ENCODE results near the gene JMJD7. TPM values are rescaled to one million over a fixed set of nuclear protein-coding genes. Genes with fewer than 3 reads are reported as not detected.

The JMJD7 gene
- total and polyA plus RNA-seq, 9 of the 15 experiments (the other 6 are each of a cell fraction or from before 2014, with no cell fraction given) = 1.2 to 13.9 (median 6.1) TPM

DNA sequence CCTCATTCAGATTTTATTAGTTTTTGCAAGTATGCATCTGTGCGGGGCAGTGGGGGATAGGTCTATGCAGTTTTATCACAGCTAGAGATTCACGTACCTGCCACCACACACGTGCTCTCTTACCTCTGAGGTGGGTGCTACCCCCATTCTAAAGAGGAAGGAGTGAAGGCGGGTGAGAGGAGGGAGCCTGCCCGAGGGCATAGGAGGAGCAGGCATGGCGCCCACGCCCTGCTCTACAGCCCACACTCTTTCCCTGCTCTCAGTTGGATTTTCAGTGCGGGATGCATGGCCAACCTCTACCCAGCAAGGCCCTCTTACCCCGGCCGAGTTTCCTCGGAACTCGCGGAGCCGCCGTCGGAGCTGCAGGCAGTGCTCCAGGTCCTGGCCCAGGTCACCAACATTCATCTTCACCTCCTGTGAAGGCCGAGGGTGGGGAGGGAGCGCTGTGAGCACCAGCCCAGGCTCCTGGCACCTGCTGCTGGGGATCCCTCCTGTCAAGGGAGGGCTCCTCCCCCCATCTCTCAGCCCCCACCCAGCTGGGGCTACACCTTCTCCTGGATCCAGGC lies 37.7 kb downstream of the JMJD7 start:
- no peaks in the 10 kb centered on the region for H3K79me2 ChIP-seq (ENCODE audit: control insufficient read depth, insufficient read depth, low read length)
- no peak overlapping the region for H2AFZ ChIP-seq (ENCODE audit: low read depth, low read length)
- no peak for ATAC-seq
- no peak overlapping the region for H3K4me3 ChIP-seq
- ChIA-PET POLR2A (no interaction called here), CTCF (ENCODE audit: low intra/inter-chr PET ratio) (no interaction called here)
- intact Hi-C loops (cut with micrococcal nuclease) = no loop called here
- no peak for FAIRE-seq
- TF ChIP-seq PML (IDR thresholded peaks at IDR 0.05; ENCODE audit: low read length) (no peak), ZNF224 (CRISPR knock-in tag; IDR thresholded peaks at IDR 0.05) (no peak)
- TF ChIP-seq, protein P1, sequence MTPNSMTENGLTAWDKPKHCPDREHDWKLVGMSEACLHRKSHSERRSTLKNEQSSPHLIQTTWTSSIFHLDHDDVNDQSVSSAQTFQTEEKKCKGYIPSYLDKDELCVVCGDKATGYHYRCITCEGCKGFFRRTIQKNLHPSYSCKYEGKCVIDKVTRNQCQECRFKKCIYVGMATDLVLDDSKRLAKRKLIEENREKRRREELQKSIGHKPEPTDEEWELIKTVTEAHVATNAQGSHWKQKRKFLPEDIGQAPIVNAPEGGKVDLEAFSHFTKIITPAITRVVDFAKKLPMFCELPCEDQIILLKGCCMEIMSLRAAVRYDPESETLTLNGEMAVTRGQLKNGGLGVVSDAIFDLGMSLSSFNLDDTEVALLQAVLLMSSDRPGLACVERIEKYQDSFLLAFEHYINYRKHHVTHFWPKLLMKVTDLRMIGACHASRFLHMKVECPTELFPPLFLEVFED (CRISPR knock-in tag; conservative IDR thresholded peaks at IDR 0.05) = no peak
- no peak overlapping the region for H3K27ac ChIP-seq (ENCODE audit: extremely low read depth, low read depth, low read length)
- no peaks in the 10 kb centered on the region for H3K9me1 ChIP-seq (ENCODE audit: control insufficient read depth, insufficient read depth, low read length)
- H3K36me3 ChIP-seq (ENCODE audit: control insufficient read depth, insufficient read depth, low read length) = no peaks in the 10 kb centered on the region
- H3K27me3 ChIP-seq (ENCODE audit: control insufficient read depth in 2 of 2, insufficient read depth in 2 of 2, low read length in 2 of 2) = peaks cover 77 to 96% of the 10 kb centered on the region in 2 experiments
- no peaks in the 10 kb centered on the region; the same call in 1 of the 2 replicates for H3K9me3 ChIP-seq (replicated peaks; ENCODE audit: control insufficient read depth, insufficient read depth, low read depth, low read length)
- H3K9ac ChIP-seq (ENCODE audit: insufficient read depth in 1 of 2, low read depth in 2 of 2, low read length in 2 of 2) = peak overlapping the region in 1 of 2 experiments; percentile 26; a peak in 1 of 4 replicates
- BruUV-seq (replicated peaks) = no TSS peak
- peaks cover 0 to 51% of the 10 kb centered on the region in 2 experiments; a peak in 2 of 5 replicates for H3K4me1 ChIP-seq (replicated peaks in 1 of 2; ENCODE audit: control insufficient read depth in 2 of 2, insufficient read depth in 2 of 2, low read length in 2 of 2)
- whole genome bisulfite sequencing (ENCODE audit: insufficient coverage, low coverage, missing lambda C conversion rate) = 32% methylated on average over 16 of the region's 18 CpGs
- H4K20me1 ChIP-seq (replicated peaks; ENCODE audit: control insufficient read depth, insufficient read depth, low read length) = peaks cover 28% of the 10 kb centered on the region
- DNase-seq (ENCODE audit: extremely low read depth in 1 of 4, low spot score in 3 of 4) = no peak
- in situ Hi-C loops (cut with MboI) = no loop called here
- H3K4me2 ChIP-seq (ENCODE audit: insufficient read depth, low read length) = no peak overlapping the region

DNA sequence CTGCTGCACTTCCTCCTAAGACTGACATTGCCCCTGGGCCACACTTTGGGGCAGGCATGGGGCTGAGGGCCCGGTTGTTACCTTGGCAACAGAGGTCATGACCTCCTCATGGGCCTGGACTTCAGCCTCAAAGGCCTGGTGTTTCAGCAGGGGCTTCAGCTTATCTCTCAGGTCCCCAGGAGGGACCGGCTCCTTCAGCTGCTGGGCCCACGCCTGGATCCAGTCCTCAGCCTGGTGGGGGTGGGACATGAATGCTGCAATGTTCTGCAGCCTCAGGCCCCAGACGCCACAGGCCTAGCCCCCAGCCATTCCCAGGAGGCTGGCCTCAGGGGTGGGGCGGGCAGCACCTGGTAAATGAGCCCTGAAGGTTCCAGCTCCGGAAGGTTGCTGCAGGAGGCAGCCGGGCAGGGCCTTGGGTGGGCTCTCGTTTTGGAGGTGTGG lies 38.4 kb downstream of the JMJD7 start:
- POLR2A ChIA-PET = interaction anchor here (0.8 kb wide), 1 partner anchor 9 kb away, joined by 4 read pairs; no protein-coding TSS in a partner anchor
- TF ChIP-seq, protein P2, sequence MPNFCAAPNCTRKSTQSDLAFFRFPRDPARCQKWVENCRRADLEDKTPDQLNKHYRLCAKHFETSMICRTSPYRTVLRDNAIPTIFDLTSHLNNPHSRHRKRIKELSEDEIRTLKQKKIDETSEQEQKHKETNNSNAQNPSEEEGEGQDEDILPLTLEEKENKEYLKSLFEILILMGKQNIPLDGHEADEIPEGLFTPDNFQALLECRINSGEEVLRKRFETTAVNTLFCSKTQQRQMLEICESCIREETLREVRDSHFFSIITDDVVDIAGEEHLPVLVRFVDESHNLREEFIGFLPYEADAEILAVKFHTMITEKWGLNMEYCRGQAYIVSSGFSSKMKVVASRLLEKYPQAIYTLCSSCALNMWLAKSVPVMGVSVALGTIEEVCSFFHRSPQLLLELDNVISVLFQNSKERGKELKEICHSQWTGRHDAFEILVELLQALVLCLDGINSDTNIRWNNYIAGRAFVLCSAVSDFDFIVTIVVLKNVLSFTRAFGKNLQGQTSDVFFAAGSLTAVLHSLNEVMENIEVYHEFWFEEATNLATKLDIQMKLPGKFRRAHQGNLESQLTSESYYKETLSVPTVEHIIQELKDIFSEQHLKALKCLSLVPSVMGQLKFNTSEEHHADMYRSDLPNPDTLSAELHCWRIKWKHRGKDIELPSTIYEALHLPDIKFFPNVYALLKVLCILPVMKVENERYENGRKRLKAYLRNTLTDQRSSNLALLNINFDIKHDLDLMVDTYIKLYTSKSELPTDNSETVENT (CRISPR knock-in tag; IDR thresholded peaks at IDR 0.05) = no peak
- no peak for TF ChIP-seq ZNF77 (CRISPR knock-in tag; IDR thresholded peaks at IDR 0.05)
- TF ChIP-seq NR2C2 (CRISPR knock-in tag; IDR thresholded peaks at IDR 0.05) = no peak
- peak; percentile 35; the same call in 1 of the 2 replicates for TF ChIP-seq NR2C2 (tag; IDR thresholded peaks at IDR 0.05)
- TF ChIP-seq ZNF384 (IDR thresholded peaks at IDR 0.05; ENCODE audit: low read depth, low read length) = no peak
- TF ChIP-seq NR2C1 (IDR thresholded peaks at IDR 0.05) = no peak; the same call in 1 of the 2 replicates
- TF ChIP-seq NR2C1 (tag; IDR thresholded peaks at IDR 0.05) = peak; percentile 66
- TF ChIP-seq, protein P3, sequence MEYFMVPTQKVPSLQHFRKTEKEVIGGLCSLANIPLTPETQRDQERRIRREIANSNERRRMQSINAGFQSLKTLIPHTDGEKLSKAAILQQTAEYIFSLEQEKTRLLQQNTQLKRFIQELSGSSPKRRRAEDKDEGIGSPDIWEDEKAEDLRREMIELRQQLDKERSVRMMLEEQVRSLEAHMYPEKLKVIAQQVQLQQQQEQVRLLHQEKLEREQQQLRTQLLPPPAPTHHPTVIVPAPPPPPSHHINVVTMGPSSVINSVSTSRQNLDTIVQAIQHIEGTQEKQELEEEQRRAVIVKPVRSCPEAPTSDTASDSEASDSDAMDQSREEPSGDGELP (CRISPR knock-in tag; IDR thresholded peaks at IDR 0.05; ENCODE audit: borderline replicate concordance) = no peak
- no peak for TF ChIP-seq MED1 (CRISPR knock-in tag; IDR thresholded peaks at IDR 0.05; ENCODE audit: borderline replicate concordance)

More for the DNA sequence above, 38.4 kb downstream of the JMJD7 start:
- in situ Hi-C loops (cut with MboI) = no loop called here
- H3K9me3 ChIP-seq (replicated peaks; ENCODE audit: control insufficient read depth, insufficient read depth, low read depth, low read length) = no peaks in the 10 kb centered on the region
- peaks cover 81 to 96% of the 10 kb centered on the region in 2 experiments for H3K27me3 ChIP-seq (ENCODE audit: control insufficient read depth in 2 of 2, insufficient read depth in 2 of 2, low read length in 2 of 2)
- no peak overlapping the region for H3K4me2 ChIP-seq (ENCODE audit: insufficient read depth, low read length)
- no peaks in the 10 kb centered on the region for H3K36me3 ChIP-seq (ENCODE audit: control insufficient read depth, insufficient read depth, low read length)
- CTCF ChIA-PET (ENCODE audit: low intra/inter-chr PET ratio) = no interaction called here
- H4K20me1 ChIP-seq (replicated peaks; ENCODE audit: control insufficient read depth, insufficient read depth, low read length) = peaks cover 29% of the 10 kb centered on the region
- H3K79me2 ChIP-seq (ENCODE audit: control insufficient read depth, insufficient read depth, low read length) = no peaks in the 10 kb centered on the region
- peak overlapping the region in 1 of 2 experiments; percentile 20; a peak in 1 of 4 replicates for H3K9ac ChIP-seq (ENCODE audit: insufficient read depth in 1 of 2, low read depth in 2 of 2, low read length in 2 of 2)
- BruUV-seq (replicated peaks) = no TSS peak
- no peaks in the 10 kb centered on the region for H3K9me1 ChIP-seq (ENCODE audit: control insufficient read depth, insufficient read depth, low read length)
- no peak overlapping the region for H2AFZ ChIP-seq (ENCODE audit: low read depth, low read length)
- intact Hi-C loops (cut with micrococcal nuclease) = no loop called here
- no peak for ATAC-seq
- H3K4me1 ChIP-seq (replicated peaks in 1 of 2; ENCODE audit: control insufficient read depth in 2 of 2, insufficient read depth in 2 of 2, low read length in 2 of 2) = peaks cover 0 to 55% of the 10 kb centered on the region in 2 experiments; a peak in 3 of 5 replicates
- no peak overlapping the region for H3K4me3 ChIP-seq
- H3K27ac ChIP-seq (ENCODE audit: extremely low read depth, low read depth, low read length) = no peak overlapping the region
- WGBS (ENCODE audit: insufficient coverage, low coverage, missing lambda C conversion rate) = 20% methylated on average over 8 of the region's 8 CpGs
- peak in 3 of 4 experiments; percentile 26 to 41 (median 35) for DNase-seq (ENCODE audit: extremely low read depth in 1 of 4, low spot score in 3 of 4)
- FAIRE-seq = no peak
